HG02981 (cell line): ENCODE results near the gene PTCHD4.

Source experiments
- ATAC-seq: cut with Tn5 transposase; IDR thresholded peaks from one replicate; pipeline ENCODE4 v1.9.1; 2021; ENCODE audit warnings: mild to moderate bottlenecking, moderate library complexity; ENCODE audit not compliant: unreplicated experiment

The PTCHD4 gene

GRCh38 chr6:48100588-48100895 lies 10.5 kb downstream of the PTCHD4 start:
- no peak for ATAC-seq

- ATAC-seq = no peak
These were observed 11.0 kb downstream of the PTCHD4 start for GRCh38 chr6:48099713-48100587.

DNA sequence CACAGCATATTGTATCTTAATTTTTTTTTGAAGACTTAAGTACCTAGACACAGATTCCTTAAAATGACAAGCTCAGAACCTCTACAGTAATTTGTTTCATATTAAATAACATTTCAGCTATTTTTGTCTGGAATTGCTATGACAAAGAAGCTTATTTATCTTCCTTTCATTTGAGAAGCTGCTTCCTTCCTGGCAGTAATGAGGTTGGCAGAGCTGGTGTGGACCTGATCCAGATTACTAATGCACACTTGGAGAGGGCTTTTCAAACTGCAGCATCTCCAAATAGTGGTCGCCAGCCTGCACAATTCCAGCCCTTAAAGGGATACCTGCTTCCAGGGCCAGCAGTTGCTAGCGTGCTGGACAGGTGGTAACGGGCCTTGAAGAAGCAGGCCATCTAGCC lies 12.1 kb downstream of the PTCHD4 start:
- no peak for ATAC-seq

GRCh38 chr6:48092550-48093217 lies 18.3 kb downstream of the PTCHD4 start:
- ATAC-seq = no peak

- ATAC-seq = no peak
These were observed 20.5 kb downstream of the PTCHD4 start for GRCh38 chr6:48090546-48090945.

DNA sequence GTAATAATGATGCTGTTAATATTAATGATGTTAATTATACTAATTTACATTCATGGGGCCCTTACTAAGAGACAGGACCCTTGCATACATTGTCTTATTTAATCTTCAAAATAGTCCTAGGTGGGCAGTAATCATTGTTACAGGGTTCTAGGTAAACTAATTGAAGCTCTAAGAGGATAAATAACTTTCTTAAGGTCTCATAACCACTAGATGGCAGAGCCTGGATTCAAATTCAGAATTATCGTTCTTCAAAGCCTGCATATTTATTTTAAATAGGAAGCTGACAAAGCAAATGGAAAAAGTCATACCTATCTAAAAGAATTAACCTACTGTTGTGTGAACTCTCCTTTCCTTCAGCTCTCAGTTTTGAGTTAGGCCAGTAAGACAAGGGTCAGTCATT lies 23.5 kb downstream of the PTCHD4 start:
- no peak for ATAC-seq

DNA sequence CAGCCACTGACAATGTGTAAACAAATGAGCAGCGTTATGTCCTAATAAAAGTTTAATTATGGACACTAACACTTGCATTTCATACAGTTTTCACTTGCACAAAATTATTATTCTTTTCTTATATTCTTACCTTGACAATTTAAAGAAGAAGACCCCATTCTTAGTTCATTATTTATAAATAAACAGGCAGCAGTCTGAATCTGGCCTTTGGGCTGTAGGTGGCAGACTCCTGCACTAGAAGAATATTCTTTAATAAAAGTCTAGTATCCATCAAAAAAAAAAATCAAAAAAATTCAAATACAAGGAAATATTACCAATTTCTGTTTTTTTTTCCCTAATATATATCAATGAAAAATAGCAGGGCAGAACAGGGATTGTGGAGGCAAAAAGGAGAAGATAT lies 24.8 kb downstream of the PTCHD4 start:
- no peak for ATAC-seq

- ATAC-seq = no peak
These were observed 25.8 kb downstream of the PTCHD4 start for GRCh38 chr6:48085131-48085741.

DNA sequence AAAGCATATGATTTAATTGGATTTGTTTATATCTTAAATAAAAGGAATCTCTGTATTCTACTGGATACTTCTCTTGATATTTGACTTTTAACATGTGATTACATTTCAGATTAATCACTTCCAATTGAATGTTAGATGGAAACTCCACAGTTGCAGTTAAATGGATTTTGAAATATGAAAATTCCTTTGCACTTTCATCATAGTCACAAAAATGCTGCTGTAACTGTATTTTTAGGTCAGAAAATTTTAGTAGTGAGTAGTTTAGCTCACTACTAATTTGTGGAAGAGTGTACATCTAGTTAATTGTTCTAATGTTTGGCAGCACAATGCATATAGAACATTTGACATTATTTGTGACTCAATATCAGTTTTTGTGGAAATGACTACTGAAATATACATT lies 26.8 kb downstream of the PTCHD4 start:
- no peak for ATAC-seq

DNA sequence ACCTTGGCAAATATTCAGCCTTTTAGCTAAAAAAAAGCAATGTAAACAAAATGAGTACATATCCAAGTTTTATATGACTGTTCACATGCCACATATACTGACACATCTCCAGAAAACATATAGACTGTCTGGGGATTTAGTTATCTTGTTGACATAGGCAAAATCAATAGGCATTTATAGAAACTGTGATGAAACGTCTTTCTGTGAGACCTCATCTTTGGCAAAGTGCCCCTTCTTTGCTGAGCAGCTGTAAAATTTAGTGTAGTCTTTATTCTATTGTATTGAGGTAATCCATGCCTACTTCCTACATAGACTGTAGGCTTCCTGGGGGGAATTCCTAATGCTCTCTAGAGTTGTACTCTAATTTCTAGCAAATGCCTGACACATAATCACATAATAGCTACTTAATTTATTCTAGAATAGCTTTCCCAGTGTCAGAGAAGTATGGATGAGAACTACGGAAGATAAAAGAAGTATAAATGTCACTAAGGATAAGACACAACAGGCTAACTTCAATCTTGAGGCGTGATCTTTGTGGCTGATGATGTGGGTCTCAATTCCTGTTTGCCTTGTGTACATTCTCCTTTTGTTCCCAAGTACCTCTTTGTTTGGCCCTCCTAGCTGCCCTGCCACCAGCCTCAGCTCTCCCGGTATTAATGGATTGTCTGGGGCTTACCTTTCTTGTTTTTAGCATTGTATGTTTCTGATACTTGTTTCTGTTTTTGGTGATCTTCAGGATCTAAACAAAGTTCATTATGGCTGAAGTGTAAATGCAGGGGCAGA lies 30.6 kb downstream of the PTCHD4 start:
- no peak for ATAC-seq

- no peak for ATAC-seq
These were observed 32.9 kb downstream of the PTCHD4 start for GRCh38 chr6:48078120-48078519.

- no peak for ATAC-seq
These were observed 35.8 kb downstream of the PTCHD4 start for GRCh38 chr6:48075181-48075580.

DNA sequence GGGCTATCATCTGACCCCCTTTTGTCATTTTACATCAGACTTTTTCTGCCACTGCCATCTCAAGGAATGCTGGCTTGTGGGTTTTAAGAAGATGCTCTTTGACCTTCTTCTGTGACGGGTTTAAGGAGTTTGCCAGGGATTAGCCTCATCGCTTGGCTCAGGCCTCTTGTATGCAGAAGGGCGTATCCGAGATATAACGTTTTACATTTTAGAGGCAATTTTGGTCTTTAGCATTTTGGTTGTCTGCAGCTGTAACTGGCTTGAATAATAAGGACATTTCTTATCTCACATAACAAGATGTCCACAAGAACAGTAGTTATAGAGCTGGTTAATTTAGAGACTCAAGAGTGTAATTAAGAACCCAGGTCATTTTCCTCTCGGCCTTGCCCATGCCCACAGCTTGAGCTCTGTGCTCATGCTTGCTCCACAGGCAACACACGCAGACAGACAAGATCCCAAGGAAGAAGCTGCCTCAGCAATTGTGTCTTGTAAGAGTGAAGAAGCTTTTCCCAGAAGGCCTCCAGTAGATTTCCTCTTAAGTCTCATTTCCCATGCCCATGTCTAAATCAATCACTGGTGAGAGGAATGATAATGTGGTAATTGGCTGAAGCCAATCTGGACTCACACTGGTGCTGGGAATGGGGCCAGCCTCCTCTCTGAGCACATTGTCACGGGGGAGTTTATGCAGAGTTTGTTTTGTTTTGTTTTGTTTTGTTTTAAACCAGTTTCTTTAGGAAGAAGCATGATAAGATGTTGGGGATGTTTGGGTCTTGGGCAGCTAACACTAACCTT lies 36.8 kb downstream of the PTCHD4 start:
- no peak for ATAC-seq

DNA sequence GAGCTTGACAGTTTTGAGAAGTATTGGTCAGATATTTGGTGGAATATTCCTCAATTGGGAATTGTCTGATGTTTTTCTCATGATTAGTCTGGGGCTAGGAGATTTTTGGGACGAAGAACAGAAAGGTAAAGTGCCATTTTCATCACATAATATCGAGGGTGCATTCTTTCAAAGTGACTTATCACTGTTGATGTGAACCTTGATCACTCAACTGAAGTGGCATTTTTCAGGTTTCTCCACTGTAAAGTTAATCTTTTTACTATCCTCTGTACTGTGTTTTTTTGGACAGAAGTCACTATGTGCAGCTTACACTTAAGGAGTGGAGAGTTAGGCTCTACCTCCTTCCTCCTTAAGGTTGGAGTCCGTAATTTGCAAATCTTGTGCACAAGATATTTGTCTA lies 39.2 kb downstream of the PTCHD4 start:
- ATAC-seq = no peak

DNA sequence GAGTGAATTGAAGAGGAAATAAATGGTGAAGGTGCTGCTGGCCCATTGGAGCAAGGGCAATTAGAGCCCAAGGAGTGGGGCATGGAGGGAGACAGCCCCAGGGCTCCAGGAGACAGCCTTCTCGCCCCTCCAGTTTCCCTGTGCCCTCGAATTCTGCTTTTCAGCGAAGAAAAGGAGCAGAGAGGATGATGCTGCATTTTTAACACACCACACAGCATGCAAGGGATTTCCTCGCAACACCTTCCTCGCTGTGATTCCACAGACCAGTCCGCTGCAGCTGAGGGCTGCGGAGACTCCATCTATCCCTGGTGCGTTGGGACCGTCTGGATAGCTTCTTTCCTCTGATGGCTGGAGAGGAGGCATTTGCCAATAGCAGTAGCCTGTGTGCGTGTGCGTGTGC lies 41.7 kb downstream of the PTCHD4 start:
- no peak for ATAC-seq

DNA sequence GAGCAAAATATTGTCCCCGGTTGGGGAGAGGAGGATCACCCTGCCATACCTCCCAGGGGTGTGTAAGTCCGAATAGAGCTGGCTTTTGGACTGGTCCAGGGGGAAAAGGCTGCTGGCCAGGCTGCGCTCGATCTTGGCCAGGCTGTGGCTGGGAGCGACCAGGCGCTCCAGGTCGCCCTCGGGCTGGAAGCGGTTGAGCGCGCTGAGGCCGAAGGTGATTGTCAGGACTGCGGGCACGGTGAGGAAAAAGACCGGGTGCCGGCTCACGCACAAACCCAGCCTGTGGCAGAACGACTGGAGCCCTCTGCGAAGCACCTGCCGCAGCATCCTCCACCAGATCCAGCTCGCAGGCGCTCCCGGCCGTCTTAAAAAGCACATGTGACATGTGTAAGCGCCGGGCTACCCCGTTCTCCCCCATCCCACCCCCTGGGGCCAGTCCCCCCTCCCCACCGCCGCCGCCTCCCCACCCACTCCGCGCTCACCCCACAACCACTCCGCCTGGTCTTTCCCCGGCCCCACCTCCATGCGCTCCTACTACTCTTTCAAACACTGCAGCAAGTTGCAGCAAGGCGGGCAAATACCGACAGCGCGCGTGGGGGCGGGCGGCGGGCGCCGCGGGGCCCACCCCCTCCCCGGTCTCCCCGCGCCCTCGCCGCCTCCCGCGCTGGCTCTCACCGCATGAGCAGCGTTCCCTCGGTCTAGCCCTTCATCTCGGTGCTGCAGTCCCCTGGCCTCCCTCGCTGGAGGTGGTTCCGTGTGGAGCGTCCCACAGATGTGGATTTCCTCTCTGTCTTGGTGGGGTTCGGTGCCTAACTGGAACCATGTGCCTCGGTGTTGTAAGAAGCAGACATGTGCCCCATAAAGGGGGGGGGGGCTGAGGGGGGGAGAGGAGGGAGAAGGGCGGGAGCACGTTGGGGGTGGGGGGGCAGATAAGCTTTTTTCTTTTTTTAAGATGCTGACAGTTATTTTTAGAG lies 42.4 kb downstream of the PTCHD4 start:
- no peak for ATAC-seq

DNA sequence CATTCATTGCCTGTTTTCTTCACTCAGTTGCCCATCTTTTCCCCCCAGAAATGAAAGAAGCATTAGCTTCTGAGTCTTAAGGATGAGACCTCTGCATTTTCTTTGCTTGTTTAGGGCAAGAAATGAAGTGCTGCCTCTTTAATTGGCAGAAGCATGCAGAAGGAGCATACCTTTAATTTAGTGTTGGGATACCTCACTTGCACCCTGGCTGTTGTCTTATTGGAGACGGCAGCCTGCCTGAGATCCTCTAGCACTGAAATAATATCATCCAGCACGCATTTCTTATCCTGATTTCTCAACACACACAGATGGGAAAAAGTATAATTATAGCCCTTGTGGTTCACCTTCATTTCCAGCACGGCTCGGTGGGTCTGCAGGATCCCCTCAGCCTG lies 43.1 kb downstream of the PTCHD4 start:
- ATAC-seq = no peak

GRCh38 chr6:48067148-48067712 lies 43.8 kb downstream of the PTCHD4 start:
- no peak for ATAC-seq
